Left renal pelvis (tissue), 4 donors: ENCODE data around the gene IFI35. TPM values are rescaled to one million over a fixed set of nuclear protein-coding genes. Genes with fewer than 3 reads are reported as not detected.
A peak's percentile ranks its signal among the peaks of the same experiment; 100 is the strongest.
"Not testable (repeated sequence)": the region's sequence is repeated elsewhere in the genome, so short reads cannot be mapped to it uniquely, and the experiment has no call there.

Source experiments
- DNase-seq, 4 donors: peaks; one replicate each; pipeline ENCODE4 v3.0.0-alpha.2; 2013; ENCODE audit warnings: low read depth in 4 of 4, low spot score in 3 of 4
- polyA plus RNA-seq, 4 donors: library from polyadenylated mRNA; unstranded; fragments of 120-200 nt; gene quantifications; one replicate each; pipeline ENCODE4 v1.2.1, GENCODE V29; 2013; ENCODE audit not compliant: insufficient read length in 4 of 4

The IFI35 gene
- polyA plus RNA-seq, 4 donors, result 9.1 to 12.9 (median 11.1) TPM

DNA sequence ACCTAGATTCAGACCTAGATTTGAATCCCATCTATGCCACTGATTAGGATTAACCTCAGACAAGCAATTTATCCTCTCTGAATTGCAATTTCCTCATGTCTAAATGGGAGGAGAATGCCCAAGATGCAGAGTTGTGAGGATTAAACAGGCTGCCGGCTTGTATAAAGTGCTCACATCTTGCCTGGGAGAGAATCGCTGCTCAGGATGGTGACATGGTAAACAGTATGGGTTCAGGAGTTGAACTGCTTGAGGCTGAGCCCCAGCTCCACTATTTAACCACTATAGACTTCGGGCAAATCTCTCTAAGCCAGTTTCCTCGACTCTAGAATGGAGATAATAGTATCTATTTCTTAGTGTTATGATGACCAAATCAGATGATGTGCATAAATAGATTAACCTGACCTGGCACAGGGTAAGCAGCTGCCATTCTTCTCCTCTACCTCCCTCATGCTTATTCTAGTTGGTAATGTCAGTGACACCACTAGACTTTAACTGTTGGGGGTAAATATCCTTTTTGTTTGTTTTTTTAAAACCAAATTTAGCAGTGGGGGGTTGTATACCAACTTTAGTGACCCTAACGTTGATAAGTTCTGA, 9.1 kb upstream of the IFI35 start:
- DNase-seq, result no peak

DNA sequence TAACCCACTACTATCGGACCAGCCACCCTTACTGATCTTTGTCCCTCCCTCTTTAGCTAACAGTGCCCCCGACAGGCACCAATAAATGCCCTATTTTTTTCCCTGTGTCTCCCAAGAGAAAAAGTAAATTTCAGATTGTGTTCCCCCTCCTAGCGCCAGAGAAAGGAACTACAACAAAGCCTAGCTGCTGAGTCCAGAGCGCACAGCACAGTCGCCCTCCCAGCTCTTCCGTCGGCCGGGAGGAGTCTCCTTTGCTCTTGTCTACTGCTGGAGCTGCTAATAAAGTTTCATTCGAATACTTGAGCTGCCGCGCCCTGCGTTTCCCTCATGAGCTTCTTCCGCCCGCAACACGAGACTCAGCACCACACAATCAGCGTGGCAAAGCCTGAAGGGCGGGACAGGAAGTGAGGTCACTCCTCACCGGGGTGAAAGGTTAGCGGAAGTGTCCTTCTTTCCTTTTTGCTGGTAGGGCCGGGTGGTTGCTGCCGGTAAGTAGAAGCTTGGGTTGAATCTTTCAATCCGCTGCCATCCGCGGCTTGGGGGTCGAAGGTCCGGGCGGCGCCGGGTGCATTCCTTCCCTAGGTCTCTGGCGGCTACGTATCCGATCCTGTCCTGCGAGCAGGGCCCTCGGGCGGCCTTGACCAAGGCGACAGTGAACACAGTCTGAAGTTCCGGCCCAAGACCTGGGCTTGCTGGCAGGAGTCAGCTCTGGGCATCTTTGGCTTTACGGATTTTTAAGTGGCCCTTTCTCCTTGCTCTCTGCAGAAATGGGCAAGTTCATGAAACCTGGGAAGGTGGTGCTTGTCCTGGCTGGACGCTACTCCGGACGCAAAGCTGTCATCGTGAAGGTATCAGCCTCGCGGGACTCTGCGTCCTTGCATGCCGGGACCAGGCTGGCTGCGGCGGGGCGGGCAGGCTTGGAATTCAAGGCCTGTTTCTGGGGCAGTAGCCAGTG, 8.3 kb upstream of the IFI35 start, which contains the start of gene RPL27:
Gene RPL27, plus strand, starts transcription at position 436 of the 955 bp plus-strand sequence. Its CDS starts 332 bp downstream, at position 768.
- peak; percentile 99 to 100 (median 99) for DNase-seq

DNA sequence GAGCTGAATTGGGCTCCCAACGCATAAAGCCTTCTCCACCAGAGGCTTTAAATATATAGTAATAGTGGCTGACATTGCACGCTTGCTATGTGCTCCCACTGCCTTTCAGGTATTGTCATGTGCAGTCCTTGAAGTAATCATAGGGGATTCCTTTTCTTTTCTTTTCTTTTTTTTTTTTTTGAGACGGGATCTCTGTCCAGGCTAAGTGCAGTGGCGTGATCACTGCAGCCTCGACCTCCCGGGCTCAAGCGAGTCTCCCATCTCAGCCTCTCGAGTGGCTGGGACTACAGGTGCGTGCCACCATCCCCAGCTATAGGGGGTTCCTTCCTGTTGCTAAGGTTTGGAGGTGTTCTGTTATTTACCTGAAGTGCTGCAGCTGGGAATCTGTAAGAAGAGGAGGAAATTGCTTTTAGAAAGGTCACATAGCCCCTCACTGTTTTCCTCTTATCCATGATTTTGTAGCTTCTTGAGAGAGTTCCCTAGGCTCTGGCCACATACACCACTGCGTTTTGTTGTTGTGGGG, 7.5 kb upstream of the IFI35 start:
- no peak for DNase-seq

DNA sequence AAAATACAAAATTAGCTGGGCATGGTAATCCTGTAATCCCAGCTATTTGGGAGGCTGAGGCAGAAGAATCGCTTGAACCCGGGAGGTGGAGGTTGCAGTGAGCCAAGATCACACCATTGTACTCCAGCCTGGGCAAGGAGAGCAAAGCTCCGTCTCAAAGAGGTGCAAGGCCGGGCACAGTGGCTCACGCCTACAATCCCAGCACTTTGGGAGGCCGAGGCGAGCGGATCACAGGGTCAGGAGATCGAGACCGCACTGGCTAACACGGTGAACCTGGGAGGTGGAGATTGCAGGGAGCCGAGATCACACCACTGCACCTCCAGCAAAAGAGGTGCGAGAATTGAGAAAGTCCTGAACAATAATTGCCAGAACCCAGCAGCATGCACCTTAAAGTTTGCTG, 5.7 kb upstream of the IFI35 start:
- DNase-seq, result not testable (repeated sequence)

- no peak for DNase-seq
Measured at GRCh38 chr17:43003542-43004172, 2.9 kb upstream of the IFI35 start.

GRCh38 chr17:43010667-43011308, 4.2 kb downstream of the IFI35 start:
- no peak for DNase-seq

DNA sequence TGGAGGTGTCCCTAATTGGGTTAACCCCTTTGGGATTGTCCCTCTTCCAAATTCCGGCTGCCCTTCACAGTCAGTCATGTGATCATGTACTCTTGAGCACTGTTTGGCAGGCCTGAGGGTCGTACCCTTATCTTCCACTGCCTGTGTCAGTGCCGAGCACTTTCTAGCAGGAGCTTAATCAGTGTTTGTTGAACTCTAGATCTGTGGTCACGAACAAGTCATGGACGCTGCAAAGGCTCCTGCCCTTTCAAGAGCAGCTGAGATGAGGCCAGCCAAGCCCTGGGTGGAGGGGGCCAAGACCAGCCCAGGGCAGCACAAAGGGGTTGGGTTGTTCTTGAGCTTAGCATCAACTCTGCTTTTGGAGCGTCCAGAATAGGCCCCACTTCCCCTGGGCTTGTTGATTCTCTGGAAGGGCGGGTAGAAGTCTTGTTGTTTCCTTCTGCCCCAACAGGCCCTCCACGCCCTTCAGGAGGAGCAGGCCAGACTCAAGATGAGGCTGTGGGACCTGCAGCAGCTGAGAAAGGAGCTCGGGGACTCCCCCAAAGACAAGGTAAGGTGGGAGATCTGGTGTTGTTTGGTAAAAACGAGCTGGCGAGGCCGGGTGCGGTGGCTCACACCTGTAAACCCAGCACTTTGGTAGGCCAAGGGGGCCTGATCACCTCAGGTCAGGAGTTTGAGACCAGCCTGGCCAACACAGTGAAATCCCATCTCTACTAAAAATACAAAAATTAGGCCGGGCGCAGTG, 5.3 kb downstream of the IFI35 start:
- no peak for DNase-seq

GRCh38 chr17:43013296-43013695, 6.7 kb downstream of the IFI35 start:
- no peak for DNase-seq

GRCh38 chr17:43014020-43014648, 7.5 kb downstream of the IFI35 start:
- DNase-seq, result no peak

DNA sequence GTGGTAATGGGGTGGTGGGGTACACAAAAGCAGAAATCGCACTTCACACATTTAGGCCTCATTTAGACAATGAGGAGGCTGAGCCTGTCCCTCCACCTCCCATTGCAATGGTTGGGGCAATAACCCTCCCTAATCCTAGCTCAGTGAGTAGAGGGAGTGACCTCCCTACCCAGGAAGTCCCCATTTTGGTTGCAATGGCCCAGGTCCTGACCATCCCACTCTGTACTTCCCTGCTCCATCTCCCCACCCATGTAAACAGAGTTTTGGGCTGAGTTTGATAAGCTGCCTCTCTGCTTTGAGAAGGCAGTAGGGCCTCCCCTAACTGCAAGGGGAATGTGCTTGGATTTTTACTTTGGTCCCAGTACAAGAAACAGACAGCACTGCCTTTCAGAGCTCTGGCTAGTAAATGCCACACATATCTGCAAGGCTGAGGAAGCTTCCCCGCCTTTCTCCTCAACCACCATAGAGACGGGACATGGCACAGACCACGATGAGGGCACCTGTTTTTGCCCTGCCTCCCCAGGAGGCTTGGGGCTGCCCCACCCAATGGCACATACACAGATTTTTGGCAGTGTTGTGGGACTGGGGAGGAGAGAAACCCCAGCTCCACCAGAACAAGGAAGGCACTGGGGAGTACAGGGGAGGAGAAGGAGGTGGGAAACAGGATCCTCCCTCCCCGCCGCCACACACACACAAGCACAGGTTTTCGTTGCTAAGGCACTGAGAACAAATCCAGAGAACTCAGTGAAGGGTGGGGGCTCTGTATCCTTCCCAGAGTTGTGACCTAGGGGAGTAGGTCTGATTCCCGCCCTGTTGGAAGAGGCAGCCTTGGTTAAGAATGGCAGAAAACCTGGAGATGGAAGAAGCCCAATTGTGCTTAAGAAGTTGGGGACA, 8.3 kb downstream of the IFI35 start:
- DNase-seq, result no peak

DNA sequence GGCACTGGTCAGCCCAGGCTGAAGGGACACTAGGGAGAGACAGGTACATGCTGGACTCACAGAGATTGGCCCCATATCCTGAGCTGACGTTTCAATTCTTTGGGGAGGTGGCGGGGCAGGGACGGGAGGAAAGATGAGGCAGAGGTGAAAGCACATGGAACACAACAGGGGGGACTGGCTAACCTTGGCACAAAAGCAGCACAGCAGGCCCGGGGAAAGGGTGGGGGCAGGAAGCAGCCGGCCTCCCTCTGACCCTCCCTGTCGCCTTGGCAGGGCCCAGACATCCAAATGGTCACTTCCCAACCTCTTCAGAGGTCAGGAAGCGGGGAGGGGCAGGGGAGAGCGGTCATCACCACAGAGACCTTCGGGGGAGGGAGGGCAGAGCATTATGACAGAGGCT, 9.0 kb downstream of the IFI35 start:
- no peak for DNase-seq

DNA sequence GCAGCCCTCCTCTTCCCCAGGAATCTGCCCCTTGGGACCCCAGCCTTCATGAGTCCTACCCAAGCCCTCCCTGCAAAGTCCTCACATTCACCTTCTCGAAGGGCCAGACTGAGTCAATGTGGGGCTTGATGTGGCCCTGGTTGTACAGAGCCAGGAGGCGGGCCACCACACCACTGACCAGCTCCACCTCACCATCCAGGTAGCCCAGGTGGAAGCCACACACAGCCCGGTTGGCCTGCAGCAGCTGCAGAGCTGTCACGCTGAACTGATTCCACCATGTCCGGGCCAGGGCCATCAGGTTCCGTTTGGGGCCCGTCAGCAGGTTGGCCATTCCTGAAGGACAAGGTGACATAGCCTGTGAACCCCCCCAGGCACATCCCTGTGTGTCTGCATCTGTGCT, 9.6 kb downstream of the IFI35 start:
- no peak for DNase-seq

GRCh38 chr17:43018008-43018853, 11.6 kb downstream of the IFI35 start:
- no peak for DNase-seq

DNA sequence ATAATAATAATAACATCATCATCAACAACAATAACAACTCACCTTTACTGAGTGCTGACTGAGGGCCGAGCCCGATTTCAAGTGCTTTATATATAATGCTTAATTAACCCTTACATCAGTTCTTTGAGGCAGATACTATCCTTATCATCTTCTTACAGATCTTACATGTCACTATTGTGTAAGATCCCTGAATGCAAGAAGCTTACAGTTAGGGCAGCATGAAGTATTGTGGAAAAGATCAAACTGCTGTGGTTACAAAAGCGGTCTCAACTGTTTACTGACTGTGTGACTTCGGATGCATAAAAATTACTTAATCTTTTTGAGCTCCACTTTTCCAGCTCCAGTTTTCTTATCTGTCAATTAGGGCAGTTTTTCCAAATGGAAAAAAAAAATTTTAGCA, 12.3 kb downstream of the IFI35 start:
- no peak for DNase-seq

DNA sequence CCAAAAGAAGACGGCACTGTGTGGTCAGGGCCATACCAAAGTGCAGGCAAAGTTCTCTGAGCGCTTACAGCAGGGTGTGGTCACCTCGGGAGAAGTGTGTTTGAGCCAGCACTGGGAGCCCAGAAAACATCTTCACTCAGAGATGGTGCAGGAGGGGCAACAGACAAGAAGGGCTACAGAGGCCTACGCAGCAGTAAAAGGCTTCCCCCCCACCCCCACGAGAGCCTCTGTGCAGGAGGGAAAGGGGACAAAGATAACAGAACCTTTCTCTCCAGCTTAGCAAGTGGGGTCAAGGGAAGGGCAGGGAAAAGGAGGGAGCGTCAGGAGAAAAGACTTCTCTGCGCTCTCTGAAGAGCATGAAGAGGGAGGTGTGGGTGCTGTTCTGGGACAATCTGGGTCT, 12.8 kb downstream of the IFI35 start:
- no peak for DNase-seq

- DNase-seq, result no peak
Measured at GRCh38 chr17:43020030-43020621, 13.5 kb downstream of the IFI35 start.
